ENCODE data around the gene IL17RB.

IL17RB gene

DNA sequence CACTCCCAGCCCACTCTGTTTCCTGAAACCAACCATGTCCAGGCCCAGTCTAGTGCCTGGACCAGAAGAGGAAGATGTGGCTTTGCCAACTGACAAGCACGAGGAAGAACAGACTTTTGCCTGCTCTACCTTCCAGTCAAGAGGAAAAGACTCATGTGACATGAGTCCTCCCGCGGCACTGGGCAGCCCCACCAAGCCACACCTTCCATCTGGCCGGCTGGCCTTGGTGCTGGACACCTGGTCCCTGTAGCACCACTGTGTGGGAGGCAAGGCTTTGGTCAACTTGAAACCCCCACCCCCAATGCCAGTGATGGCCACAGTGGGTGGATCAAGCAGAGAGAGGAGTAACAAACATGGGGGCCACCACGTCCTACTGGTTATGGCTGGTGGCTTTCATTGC is 12.7 kb upstream of the IL17RB start:
- no peak for DNase-seq

GRCh38 chr3:53834429-53835095 is 11.8 kb upstream of the IL17RB start:
- no peak for DNase-seq

DNA sequence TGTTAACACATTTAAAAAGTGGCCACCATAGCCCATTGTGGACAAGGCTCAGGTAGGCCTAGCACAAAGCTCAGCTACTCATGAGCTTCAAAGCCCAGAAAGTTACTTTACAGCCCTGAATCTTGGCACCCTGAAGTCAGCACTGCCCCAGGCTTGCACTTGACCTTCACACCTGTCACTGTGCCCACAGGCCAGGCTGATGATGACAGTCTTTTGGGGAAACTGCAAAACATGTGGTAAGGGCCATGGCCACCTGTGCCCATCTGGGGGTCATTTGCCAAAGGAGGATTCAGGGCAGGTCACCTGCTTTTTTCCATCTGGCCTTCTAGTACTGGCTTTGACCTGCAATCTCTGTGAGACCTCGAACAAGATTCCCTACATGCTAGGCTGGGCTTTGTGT is 11.1 kb upstream of the IL17RB start:
- DNase-seq, result no peak

GRCh38 chr3:53836084-53836872 is 10.1 kb upstream of the IL17RB start:
- DNase-seq, result no peak

GRCh38 chr3:53837331-53837730 is 9.0 kb upstream of the IL17RB start:
- DNase-seq, result no peak

GRCh38 chr3:53841296-53841695 is 5.1 kb upstream of the IL17RB start:
- DNase-seq, result no peak

DNA sequence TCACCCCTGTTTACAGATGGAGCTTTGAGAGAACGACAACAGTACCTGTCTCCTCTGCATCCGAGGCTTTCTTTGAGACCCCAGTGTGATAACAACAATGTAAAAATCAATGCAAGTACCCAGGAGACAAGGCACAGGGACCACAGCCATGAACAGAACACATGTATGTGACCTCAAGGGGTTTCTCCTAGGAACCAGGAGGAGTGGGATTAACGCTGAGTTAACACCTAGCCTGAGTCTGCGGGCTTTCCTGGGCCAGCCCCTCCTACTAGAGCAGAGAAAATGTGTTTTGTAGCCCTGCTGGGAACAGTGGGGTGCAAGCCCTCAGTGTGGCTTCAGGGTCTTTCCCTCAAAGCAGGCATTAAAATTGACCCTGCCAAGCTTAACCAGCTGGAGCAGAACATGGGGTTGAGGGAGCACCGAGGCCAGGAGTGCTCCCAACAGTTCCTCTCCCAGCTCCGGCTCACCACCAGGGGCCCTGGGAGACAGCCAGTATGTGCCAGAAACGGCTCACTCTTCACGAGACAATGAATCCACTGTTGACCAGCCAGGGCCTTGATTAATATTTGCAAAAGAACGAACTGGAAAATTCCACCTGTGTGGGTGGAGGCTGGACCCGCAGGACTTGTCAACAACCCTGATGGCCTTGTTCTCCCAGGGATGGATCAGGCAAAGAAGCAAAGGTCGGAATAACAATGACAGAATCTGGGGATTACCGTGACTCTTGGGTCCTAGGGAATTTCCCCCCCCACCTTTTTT is 3.8 kb upstream of the IL17RB start:
- peak; percentile 44 for DNase-seq

DNA sequence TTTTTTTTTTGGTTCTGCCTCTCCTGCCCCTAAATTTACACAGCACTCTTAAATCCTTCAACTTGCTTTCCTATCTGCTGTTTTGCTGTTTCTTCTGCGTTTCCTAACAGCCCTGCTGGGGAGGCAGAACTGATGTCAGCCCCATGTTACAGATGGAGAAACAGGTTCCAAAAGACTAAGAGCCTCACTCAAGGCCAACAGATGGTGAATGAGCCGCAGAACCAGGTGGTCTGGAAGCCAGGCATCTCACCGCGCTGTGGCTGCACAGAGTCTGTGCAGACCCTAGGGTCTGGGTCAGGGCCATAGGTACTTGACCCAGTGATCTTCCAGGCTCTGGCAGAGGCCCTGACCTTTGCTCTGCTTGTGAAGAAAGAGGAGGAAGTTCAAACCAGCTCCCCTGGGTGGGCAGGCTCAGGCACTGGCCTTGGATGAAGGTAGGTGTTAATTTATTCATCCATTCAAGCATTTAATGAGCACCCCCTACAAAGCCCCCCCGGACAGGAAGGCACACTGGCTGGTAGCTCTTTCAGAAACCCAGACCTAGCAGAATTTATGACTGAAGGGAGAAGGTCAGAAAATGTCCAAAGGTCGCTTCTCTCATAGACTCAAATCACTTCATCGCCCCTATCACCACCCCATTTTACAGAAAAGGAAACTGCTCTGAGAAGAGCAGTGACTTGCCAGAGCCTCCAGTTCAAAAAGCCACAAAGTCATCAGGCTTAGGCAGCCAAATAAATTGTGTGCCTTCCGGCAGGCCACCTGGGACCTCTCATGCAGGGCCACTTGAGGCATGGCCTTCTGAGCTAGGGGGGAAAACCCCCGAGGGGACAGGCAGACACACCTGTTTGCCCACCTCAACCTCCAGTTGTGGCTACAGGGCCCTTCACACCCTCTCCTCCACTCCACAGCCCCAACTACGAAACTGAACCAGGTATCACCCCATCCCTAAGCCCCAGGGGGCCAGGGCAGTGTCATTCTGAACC is 2.9 kb upstream of the IL17RB start:
- DNase-seq, result no peak

- DNase-seq, result no peak
Measured at GRCh38 chr3:53844262-53845102, 1.9 kb upstream of the IL17RB start.

DNA sequence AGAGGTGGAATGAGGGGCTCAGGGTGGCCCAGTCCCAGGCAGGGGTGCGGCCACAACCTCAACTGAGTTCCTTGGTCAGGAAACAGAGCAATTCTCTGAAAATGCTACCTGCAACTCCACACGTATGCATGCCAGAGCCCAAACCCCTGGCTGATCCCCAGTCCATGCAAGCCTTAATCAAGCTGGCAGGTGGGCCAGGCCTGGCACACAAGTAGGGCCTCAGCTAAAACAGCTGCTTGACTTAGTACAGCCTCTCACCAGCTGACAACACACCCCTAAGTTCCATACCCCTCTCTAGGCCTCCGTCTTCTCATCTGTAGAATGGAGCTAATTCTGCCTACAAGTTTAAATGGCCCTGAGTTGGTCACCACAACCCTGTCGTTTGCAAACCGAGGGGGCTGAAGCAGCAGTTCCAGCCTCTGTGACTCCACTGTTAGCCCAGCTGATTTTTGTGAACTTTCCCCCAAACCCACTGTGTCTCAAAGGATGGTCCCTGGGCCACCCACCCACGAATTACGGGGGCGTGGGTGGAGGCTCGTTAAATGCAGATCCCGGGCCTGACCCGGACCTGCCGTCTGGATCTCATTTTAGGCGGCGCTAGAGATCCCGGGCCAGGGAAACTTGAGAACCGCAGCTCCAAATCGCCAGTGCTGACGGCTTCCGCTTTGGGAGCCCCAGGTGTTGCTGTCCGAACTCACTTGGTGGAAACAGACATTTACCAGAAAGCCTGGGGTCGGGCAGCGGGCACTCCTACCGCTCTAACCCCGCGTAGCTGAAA is 1.1 kb upstream of the IL17RB start:
- DNase-seq, result peak; percentile 17

DNA sequence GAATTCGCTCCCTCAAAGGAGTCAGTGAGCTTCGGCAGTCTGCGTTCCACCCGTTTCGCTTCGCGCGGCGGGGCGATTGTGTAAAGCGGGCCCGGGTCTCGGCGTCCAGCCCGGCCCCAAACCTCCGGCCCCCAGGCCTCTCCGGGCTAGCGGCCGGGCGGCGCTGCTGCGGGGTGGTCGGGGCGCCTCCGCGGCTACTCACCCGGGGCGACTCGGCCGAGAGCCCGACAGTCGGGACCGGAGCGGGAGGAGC is 561 bp upstream of the IL17RB start:
- no peak for DNase-seq

DNA sequence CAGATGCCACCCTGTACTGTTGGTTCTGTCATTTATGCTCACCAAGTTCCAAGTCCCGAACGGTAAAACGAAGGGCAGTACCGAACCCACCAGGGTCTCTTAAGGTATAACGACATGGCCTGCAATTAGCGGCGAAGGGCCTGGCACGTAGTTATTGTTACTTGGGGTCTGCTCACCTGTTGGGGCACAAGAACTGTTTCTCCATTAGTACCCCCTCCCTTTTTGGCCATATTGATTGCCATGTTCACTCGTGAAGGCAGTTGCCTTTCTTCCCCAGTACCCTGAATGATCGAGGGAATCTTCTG is 435 bp downstream of the IL17RB start:
- no peak for DNase-seq

GRCh38 chr3:53849916-53850315 is 3.5 kb downstream of the IL17RB start:
- no peak for DNase-seq

- no peak for DNase-seq
Measured at GRCh38 chr3:53850895-53851294, 4.5 kb downstream of the IL17RB start.

- no peak for DNase-seq
Measured at GRCh38 chr3:53856964-53857363, 10.6 kb downstream of the IL17RB start.

DNA sequence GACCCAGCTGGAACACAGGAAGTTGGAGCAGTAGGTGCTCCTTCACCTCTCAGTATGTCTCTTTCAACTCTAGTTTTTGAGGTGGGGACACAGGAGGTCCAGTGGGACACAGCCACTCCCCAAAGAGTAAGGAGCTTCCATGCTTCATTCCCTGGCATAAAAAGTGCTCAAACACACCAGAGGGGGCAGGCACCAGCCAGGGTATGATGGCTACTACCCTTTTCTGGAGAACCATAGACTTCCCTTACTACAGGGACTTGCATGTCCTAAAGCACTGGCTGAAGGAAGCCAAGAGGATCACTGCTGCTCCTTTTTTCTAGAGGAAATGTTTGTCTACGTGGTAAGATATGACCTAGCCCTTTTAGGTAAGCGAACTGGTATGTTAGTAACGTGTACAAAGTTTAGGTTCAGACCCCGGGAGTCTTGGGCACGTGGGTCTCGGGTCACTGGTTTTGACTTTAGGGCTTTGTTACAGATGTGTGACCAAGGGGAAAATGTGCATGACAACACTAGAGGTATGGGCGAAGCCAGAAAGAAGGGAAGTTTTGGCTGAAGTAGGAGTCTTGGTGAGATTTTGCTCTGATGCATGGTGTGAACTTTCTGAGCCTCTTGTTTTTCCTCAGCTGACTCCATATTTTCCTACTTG is 11.9 kb downstream of the IL17RB start:
- DNase-seq, result no peak

DNA sequence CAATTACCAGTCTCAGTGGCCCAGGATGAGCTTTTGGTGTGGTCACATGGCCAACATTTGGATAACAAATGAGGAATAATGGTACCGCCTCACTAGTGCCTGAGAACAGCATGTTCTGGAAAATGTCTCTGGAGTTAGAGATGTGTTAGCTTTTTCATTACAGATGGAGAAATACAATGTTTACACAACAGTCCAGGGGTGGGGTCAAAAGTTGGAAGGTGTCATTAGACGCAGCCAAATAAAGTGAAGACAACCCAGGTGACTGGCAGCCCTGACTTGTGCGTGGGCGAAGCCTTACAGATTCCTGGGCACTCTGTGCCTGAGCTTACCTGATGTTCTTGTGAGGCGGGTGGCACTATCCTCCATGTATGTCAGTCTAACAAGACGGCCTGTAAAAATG is 12.8 kb downstream of the IL17RB start:
- no peak for DNase-seq

- DNase-seq, result no peak
Measured at GRCh38 chr3:53860196-53860595, 13.8 kb downstream of the IL17RB start.

DNA sequence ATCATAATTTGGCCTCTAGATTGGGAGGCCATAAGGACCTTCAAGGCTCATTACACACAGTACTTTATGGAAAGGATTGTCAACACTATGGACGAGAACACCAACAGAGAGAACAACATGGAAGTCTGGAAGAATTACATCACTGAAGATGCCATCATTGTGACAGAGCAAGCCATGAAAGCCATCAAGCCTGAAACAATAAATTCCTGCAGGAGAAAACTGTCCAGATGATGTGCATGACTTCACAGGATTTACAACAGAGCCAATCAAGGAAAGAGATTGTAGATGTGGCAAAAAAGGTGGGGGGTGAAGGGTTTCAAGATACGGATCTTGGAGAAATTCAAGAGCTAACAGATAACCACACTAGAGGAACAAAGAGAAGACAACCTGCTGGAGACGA is 15.9 kb downstream of the IL17RB start:
- DNase-seq, result no peak

DNA sequence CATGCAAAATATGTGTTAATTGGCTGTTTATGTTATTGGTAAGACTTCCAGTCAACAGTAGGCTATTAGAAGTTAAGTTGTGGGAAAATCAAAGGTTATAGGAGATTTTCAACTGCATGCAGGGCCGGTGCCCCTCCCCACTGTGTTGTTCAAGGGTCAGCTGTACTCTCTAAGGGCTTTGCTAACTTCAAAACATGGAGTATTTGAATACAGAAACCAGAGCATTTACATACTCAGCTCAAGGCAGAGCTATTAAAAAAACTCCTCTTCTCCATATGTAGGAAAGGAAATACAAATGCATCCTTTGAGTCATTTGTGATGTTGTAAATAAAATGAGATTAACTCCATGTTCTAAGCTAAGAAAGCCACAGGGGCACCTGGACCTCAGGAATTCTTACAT is 16.8 kb downstream of the IL17RB start:
- no peak for DNase-seq

Data from NCI-H345 (cell line).